ENCODE measurements around the gene MBNL3. TPM values are rescaled to one million over a fixed set of nuclear protein-coding genes. Genes with fewer than 3 reads are reported as not detected.

MBNL3 gene
- total and polyA plus RNA-seq, 2 donors (not counting 3 experiments of a cell fraction or from before 2014, with no cell fraction given), result 1.8 to 5.6 TPM

DNA sequence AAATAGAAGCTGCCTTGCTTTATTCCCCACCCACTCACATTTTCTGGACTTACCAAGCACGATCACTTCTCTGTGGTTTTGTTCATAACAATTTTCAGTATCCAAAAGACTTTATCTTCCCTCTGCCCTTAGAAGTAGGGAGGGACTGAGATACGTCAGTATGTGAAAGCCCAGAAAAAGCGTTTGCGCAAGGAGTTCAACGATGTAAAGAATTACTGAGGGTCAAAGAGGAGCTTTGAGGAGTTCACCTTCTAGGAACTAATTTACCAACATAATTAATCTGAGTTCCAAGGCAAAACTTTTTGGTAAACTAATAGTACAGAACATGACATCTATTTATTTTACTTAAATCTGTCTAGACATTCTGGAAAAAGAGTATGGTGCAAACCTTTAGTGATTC lies 84.6 kb downstream of the MBNL3 start:
- Histone ChIP-seq H2AFZ (ENCODE audit: low read depth, low read length) (no peak overlapping the region), H3K4me1 (ENCODE audit: control insufficient read depth, extremely low read depth, insufficient read depth, low read length) (no peaks in the 10 kb centered on the region), H4K20me1 (replicated peaks; ENCODE audit: control insufficient read depth, extremely low read depth, insufficient read depth, low read length) (no peaks in the 10 kb centered on the region), H3K4me2 (ENCODE audit: insufficient read depth, low read length) (no peak overlapping the region), H3K9ac (replicated peaks; ENCODE audit: extremely low read depth, insufficient read depth, low read length) (no peak overlapping the region), H3K9me1 (replicated peaks; ENCODE audit: control insufficient read depth, extremely low read depth, insufficient read depth, low read length) (no peaks in the 10 kb centered on the region), H3K79me2 (ENCODE audit: control insufficient read depth, insufficient read depth, low read length) (no peaks in the 10 kb centered on the region), H3K36me3 (ENCODE audit: control insufficient read depth in 2 of 2, extremely low read depth in 1 of 2, insufficient read depth in 2 of 2, low read length in 2 of 2) (no peaks in the 10 kb centered on the region), H3K4me3 (replicated peaks in 1 of 3; ENCODE audit: insufficient read depth in 1 of 3, low read depth in 1 of 3, low read length in 3 of 3) (no peak overlapping the region), H3K9me3 (replicated peaks; ENCODE audit: control insufficient read depth, insufficient read depth, low read length) (no peaks in the 10 kb centered on the region), H3K27ac (ENCODE audit: insufficient read depth, low read depth, low read length) (no peak overlapping the region), H3K27me3 (ENCODE audit: control insufficient read depth in 2 of 2, insufficient read depth in 2 of 2, low read length in 2 of 2) (no peaks in the 10 kb centered on the region)
- TF ChIP-seq JUN (IDR thresholded peaks at IDR 0.05; ENCODE audit: borderline replicate concordance, insufficient read depth, insufficient read length, low read depth) (no peak), FOS (IDR thresholded peaks at IDR 0.05; ENCODE audit: borderline replicate concordance, insufficient read depth, low read length) (no peak), MYC (IDR thresholded peaks at IDR 0.05; ENCODE audit: low read depth, low read length) (no peak)
- POLR2A ChIA-PET, result no interaction called here
- FAIRE-seq (no peak), DNase-seq (ENCODE audit: low read depth, low spot score) (no peak)
- intact Hi-C loops (cut with micrococcal nuclease) (no loop called here), dilution Hi-C loops (cut with MboI; ENCODE audit: extremely low pct_ligation_motif_present, low sequenced_read_pairs) (no loop called here)
- no TSS peak for BruUV-seq (replicated peaks)
- CTCF ChIA-PET, result no interaction called here

DNA sequence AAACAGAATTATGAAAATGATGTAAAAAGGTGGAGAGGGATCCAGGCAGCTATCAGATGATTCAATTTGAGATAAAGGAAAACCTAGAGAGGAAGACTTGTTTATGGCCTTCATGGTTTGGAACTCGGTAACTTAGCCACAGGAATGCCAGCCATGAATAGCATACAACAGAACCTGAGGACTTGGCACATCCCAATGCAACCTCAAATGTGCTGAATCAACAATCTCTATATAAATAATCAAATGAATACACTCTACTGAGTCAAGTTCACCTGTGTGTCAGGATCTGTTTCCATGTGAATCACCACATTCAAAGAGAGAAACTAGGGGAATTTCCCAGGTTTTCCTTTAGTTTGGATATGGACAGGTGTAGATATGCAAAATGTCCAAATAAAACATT lies 86.9 kb downstream of the MBNL3 start:
- H3K4me2 ChIP-seq (ENCODE audit: insufficient read depth, low read length), result no peak overlapping the region
- TF ChIP-seq POLR2A (IDR thresholded peaks at IDR 0.05; ENCODE audit: low read depth, low read length) (no peak), EZH2 (IDR thresholded peaks at IDR 0.05; ENCODE audit: borderline replicate concordance, low read depth, low read length, severe bottlenecking) (no peak), MAX (IDR thresholded peaks at IDR 0.05; ENCODE audit: insufficient read depth, insufficient read length) (no peak), GATA2 (IDR thresholded peaks at IDR 0.05; ENCODE audit: insufficient read depth, insufficient read length, low read depth, low read length) (no peak), FOS (IDR thresholded peaks at IDR 0.05; ENCODE audit: borderline replicate concordance, insufficient read depth, low read length) (no peak)
- no peaks in the 10 kb centered on the region for H4K20me1 ChIP-seq (replicated peaks; ENCODE audit: control insufficient read depth, extremely low read depth, insufficient read depth, low read length)
- intact Hi-C loops (cut with micrococcal nuclease) (no loop called here), dilution Hi-C loops (cut with MboI; ENCODE audit: extremely low pct_ligation_motif_present, low sequenced_read_pairs) (no loop called here)
- no peak overlapping the region for H3K9ac ChIP-seq (replicated peaks; ENCODE audit: extremely low read depth, insufficient read depth, low read length)
- no peaks in the 10 kb centered on the region for H3K27me3 ChIP-seq (ENCODE audit: control insufficient read depth in 2 of 2, insufficient read depth in 2 of 2, low read length in 2 of 2)
- no peak for FAIRE-seq
- ChIA-PET CTCF (no interaction called here), POLR2A (no interaction called here)
- BruUV-seq (replicated peaks), result no TSS peak
- no peak overlapping the region for H2AFZ ChIP-seq (ENCODE audit: low read depth, low read length)
- no peaks in the 10 kb centered on the region for H3K9me3 ChIP-seq (replicated peaks; ENCODE audit: control insufficient read depth, insufficient read depth, low read length)
- no peaks in the 10 kb centered on the region for H3K4me1 ChIP-seq (ENCODE audit: control insufficient read depth, extremely low read depth, insufficient read depth, low read length)
- no peak overlapping the region for H3K4me3 ChIP-seq (replicated peaks in 1 of 3; ENCODE audit: insufficient read depth in 1 of 3, low read depth in 1 of 3, low read length in 3 of 3)
- H3K27ac ChIP-seq (ENCODE audit: insufficient read depth, low read depth, low read length), result no peak overlapping the region
- no peaks in the 10 kb centered on the region for H3K36me3 ChIP-seq (ENCODE audit: control insufficient read depth in 2 of 2, extremely low read depth in 1 of 2, insufficient read depth in 2 of 2, low read length in 2 of 2)
- DNase-seq (ENCODE audit: low read depth, low spot score), result no peak
- no peaks in the 10 kb centered on the region for H3K9me1 ChIP-seq (replicated peaks; ENCODE audit: control insufficient read depth, extremely low read depth, insufficient read depth, low read length)
- no peaks in the 10 kb centered on the region for H3K79me2 ChIP-seq (ENCODE audit: control insufficient read depth, insufficient read depth, low read length)
